Measurements from ENCODE around the gene CACNA1C. TPM values are rescaled to one million over a fixed set of nuclear protein-coding genes. Genes with fewer than 3 reads are reported as not detected.

CACNA1C gene
- total RNA-seq, 1 donor: 16.6 TPM

DNA sequence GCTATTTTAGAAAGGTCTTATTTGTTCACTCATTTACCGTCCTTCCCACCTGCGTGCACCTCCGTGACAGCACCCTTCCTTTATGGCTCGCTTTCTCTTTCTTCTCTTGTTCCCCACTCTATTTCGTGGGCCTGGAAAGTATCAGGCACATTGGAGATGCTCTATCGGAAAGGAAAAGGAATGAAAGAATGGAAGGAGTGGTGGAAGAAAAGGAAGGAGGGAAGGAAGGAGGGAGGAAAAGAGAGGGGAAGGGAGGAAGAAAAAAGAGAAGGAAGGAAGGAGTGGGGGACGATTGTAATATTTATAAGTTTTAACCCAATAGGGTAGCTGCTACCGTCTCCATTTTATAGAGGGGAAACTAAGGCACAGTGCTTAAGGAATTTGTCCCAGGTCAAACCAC is 363.4 kb downstream of the CACNA1C start:
- TF ChIP-seq, protein P1, sequence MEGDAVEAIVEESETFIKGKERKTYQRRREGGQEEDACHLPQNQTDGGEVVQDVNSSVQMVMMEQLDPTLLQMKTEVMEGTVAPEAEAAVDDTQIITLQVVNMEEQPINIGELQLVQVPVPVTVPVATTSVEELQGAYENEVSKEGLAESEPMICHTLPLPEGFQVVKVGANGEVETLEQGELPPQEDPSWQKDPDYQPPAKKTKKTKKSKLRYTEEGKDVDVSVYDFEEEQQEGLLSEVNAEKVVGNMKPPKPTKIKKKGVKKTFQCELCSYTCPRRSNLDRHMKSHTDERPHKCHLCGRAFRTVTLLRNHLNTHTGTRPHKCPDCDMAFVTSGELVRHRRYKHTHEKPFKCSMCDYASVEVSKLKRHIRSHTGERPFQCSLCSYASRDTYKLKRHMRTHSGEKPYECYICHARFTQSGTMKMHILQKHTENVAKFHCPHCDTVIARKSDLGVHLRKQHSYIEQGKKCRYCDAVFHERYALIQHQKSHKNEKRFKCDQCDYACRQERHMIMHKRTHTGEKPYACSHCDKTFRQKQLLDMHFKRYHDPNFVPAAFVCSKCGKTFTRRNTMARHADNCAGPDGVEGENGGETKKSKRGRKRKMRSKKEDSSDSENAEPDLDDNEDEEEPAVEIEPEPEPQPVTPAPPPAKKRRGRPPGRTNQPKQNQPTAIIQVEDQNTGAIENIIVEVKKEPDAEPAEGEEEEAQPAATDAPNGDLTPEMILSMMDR (IDR thresholded peaks at IDR 0.05; ENCODE audit: insufficient read depth, low read length): no peak
- DNase-seq (ENCODE audit: low read depth): no peak
- H3K4me3 ChIP-seq (ENCODE audit: low read depth, low read length): no peak overlapping the region

DNA sequence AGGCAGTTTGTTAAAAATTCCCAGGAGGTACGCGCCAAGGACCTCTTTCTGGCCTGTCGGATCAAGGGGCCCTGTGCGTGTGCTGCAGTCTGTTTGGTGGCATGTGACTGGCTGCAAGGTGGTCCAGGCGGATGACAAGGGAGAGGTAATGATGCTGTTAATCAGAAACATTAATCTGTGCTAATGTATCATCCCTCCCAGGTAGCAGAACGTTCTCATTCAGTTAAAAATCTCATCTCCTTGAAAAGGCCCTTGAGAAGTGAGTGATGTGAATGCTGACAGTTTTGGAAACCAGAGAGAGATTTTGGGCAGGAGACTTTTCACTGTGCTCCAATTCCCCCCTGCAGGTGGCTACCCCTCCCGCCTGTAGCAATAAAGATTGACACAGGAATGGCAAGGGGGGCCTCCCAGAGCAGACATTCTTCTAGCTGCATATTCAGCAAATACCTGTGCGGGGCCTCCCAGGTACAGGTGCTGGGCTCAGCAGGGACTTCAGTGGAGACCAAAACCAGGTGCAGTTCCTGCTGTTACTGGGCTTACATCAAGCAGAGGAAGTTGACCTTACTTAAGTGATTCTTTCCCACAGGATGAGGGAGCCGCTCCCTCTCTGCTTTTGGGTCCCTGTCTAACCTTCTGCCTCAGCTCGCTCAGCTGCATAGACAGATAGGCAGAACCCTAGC is 364.8 kb downstream of the CACNA1C start:
- no peak overlapping the region for H3K4me3 ChIP-seq (ENCODE audit: low read depth, low read length)
- TF ChIP-seq, protein P1 (IDR thresholded peaks at IDR 0.05; ENCODE audit: insufficient read depth, low read length): no peak
- no peak for DNase-seq (ENCODE audit: low read depth)

DNA sequence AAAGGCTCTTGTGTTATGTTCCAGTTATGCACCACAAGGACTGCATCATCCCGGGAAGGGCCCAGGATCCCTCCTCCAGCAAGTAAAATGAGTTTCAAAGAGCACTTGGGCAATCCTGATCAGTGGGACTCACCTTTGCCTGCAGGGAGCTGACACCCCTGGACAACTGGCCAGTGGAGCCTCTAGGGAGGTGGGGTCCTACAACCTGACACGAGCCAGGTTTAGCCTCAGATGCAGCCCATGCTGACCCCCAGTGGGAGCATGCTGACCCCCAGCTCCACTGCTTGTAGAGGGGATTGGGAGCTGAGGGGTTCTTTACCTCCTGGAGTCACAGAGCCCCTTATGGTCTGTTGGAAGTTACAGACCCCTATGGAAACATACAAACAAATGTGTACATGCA is 365.8 kb downstream of the CACNA1C start:
- H3K4me3 ChIP-seq (ENCODE audit: low read depth, low read length): no peak overlapping the region
- no peak for DNase-seq (ENCODE audit: low read depth)
- TF ChIP-seq, protein P1 (IDR thresholded peaks at IDR 0.05; ENCODE audit: insufficient read depth, low read length): no peak

DNA sequence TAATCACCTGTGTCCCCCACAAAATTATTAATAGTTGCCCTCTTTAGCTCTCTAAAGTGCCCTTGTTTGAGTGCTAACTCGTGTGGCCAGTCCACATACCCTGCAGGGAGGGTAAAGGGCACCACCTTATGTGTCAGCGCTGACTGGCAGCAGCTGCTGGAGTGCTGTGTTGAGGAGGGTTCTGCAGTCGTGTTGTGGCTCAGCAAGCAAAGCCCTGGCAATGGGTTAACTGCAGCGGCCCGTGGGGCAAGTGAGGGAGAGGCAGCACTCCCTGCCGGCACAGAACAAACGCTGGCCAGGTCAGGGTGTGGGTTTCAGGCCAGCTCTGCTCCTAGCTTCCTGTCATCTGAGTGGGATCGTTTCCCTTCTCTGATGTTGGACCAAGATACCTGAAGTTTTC is 369.8 kb downstream of the CACNA1C start:
- no peak for DNase-seq (ENCODE audit: low read depth)
- TF ChIP-seq, protein P1 (IDR thresholded peaks at IDR 0.05; ENCODE audit: insufficient read depth, low read length): no peak
- no peak overlapping the region for H3K4me3 ChIP-seq (ENCODE audit: low read depth, low read length)

DNA sequence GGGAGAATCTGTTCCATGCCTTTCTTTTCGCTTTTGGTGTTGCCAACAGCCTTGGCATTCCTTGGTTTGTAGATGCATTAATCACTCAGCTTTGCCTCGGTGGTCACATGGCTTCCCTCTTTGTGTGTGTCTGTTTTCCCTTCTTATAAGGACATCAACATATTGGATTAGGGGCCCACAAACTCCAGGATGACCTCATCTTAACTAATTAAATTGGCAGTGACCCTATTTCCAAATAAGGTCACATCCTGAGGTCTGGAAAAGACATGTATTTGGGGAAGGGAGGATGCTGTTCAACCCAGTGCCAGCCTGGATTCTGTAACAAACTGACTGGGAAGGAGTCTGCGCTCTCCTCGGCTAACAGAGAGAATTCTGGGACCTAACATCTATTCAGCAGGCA is 376.2 kb downstream of the CACNA1C start:
- no peak overlapping the region for H3K4me3 ChIP-seq (ENCODE audit: low read depth, low read length)
- peak; percentile 63 for DNase-seq (ENCODE audit: low read depth)
- TF ChIP-seq, protein P1 (IDR thresholded peaks at IDR 0.05; ENCODE audit: insufficient read depth, low read length): no peak

DNA sequence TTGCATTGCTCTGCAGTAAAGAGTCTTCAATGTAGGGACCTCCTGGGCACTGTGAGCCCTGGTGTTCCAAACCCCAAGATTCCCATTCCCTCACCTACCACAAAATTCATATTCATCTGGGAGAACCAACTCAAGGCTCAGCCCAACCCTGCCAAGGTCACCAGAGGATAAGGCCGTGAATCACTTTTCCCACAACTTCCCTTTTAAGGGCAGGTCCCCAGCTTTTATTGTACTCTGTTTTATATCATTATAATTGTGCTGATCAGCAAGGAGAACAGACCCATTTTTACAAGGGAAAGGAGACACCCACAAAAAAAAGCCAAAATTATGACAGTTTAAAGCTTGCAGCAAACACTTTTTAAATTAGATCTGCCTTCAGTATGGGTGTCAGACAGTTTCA is 379.0 kb downstream of the CACNA1C start:
- TF ChIP-seq, protein P1 (IDR thresholded peaks at IDR 0.05; ENCODE audit: insufficient read depth, low read length): no peak
- DNase-seq (ENCODE audit: low read depth): peak; percentile 49
- no peak overlapping the region for H3K4me3 ChIP-seq (ENCODE audit: low read depth, low read length)

DNA sequence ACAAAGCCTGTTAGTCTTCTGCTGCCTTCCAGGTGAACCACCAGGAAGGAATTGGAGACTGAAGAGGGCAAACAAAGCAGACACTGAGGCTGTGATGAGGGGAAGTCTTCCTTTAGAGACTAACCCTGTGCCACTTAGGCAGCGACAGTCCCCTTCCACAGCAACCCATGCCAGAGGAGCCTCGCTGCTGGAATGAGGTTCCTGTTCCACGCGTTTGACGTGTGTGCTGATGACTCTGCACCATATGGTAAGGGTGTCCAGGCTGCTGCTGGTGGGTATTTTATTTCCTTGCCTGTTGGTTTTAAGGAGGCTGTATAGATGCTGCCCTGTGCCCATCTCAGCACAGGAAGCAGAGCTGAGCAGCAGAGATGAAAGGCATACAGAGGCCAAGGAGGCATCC is 380.1 kb downstream of the CACNA1C start:
- H3K4me3 ChIP-seq (ENCODE audit: low read depth, low read length): no peak overlapping the region
- no peak for DNase-seq (ENCODE audit: low read depth)
- TF ChIP-seq, protein P1 (IDR thresholded peaks at IDR 0.05; ENCODE audit: insufficient read depth, low read length): no peak

Measured in fibroblast of the aortic adventitia (primary cell).